ENCODE data around the gene NPHS1.
A peak's percentile ranks its signal among the peaks of the same experiment; 100 is the strongest.
"Not testable (repeated sequence)": the region's sequence is repeated elsewhere in the genome, so short reads cannot be mapped to it uniquely, and the experiment has no call there.

The NPHS1 gene

GRCh38 chr19:35848486-35848885 lies 3.8 kb downstream of the NPHS1 start:
- no peak for DNase-seq (ENCODE audit: low read depth)

- no peak for DNase-seq (ENCODE audit: low read depth)
These were observed 4.4 kb downstream of the NPHS1 start for GRCh38 chr19:35847911-35848310.

GRCh38 chr19:35846038-35846668 lies 6.2 kb downstream of the NPHS1 start:
- DNase-seq (ENCODE audit: low read depth), result no peak

- no peak for DNase-seq (ENCODE audit: low read depth)
These were observed 6.9 kb downstream of the NPHS1 start for GRCh38 chr19:35845215-35846037.

GRCh38 chr19:35844482-35845214 lies 7.7 kb downstream of the NPHS1 start:
- DNase-seq (ENCODE audit: low read depth), result no peak

- no peak for DNase-seq (ENCODE audit: low read depth)
These were observed 8.4 kb downstream of the NPHS1 start for GRCh38 chr19:35843676-35844481.

- no peak for DNase-seq (ENCODE audit: low read depth)
These were observed 9.5 kb downstream of the NPHS1 start for GRCh38 chr19:35842666-35843272.

GRCh38 chr19:35841961-35842595 lies 10.2 kb downstream of the NPHS1 start:
- no peak for DNase-seq (ENCODE audit: low read depth)

- DNase-seq (ENCODE audit: low read depth), result not testable (repeated sequence)
These were observed 16.2 kb downstream of the NPHS1 start for GRCh38 chr19:35836096-35836495.

GRCh38 chr19:35833972-35834371 lies 18.3 kb downstream of the NPHS1 start:
- no peak for DNase-seq (ENCODE audit: low read depth)

GRCh38 chr19:35832054-35832453 lies 20.2 kb downstream of the NPHS1 start:
- DNase-seq (ENCODE audit: low read depth), result no peak

GRCh38 chr19:35830986-35831385 lies 21.3 kb downstream of the NPHS1 start:
- DNase-seq (ENCODE audit: low read depth), result no peak

GRCh38 chr19:35828692-35829301 lies 23.5 kb downstream of the NPHS1 start:
- DNase-seq (ENCODE audit: low read depth), result peak; percentile 19

GRCh38 chr19:35824150-35824549 lies 28.2 kb downstream of the NPHS1 start:
- no peak for DNase-seq (ENCODE audit: low read depth)

GRCh38 chr19:35822579-35822978 lies 29.7 kb downstream of the NPHS1 start:
- no peak for DNase-seq (ENCODE audit: low read depth)

- no peak for DNase-seq (ENCODE audit: low read depth)
These were observed 33.9 kb downstream of the NPHS1 start for GRCh38 chr19:35818445-35818844.

- DNase-seq (ENCODE audit: low read depth), result no peak
These were observed 35.5 kb downstream of the NPHS1 start for GRCh38 chr19:35816846-35817245.

GRCh38 chr19:35816262-35816661 lies 36.0 kb downstream of the NPHS1 start:
- DNase-seq (ENCODE audit: low read depth), result no peak

GRCh38 chr19:35813043-35813890 lies 39.0 kb downstream of the NPHS1 start:
- no peak for DNase-seq (ENCODE audit: low read depth)
